ENCODE results near the gene CYP2B6.

- TF ChIP-seq EZH2 (IDR thresholded peaks at IDR 0.05; ENCODE audit: borderline replicate concordance, insufficient read depth, low read length, poor library complexity, severe bottlenecking) (no peak), CTCF (IDR thresholded peaks at IDR 0.05; ENCODE audit: poor library complexity, severe bottlenecking) (no peak), RAD21 (conservative IDR thresholded peaks at IDR 0.05) (no peak), EP300 (conservative IDR thresholded peaks at IDR 0.05; ENCODE audit: poor library complexity, severe bottlenecking) (no peak)
These were observed 30.9 kb upstream of the CYP2B6 start for GRCh38 chr19:40960062-40960685.
